Bronchial epithelial cell (primary cell): ENCODE measurements around the gene DNASE1L3. TPM values are rescaled to one million over a fixed set of nuclear protein-coding genes. Genes with fewer than 3 reads are reported as not detected.
A peak's percentile ranks its signal among the peaks of the same experiment; 100 is the strongest.

ENCODE experiments used
- DNase-seq: peaks from one replicate; pipeline ENCODE4 v3.0.0-alpha.2; 2010; ENCODE audit warnings: low read depth
- FAIRE-seq: peaks from 2 replicates; lab custom pipeline; 2011; peaks lifted over from hg19 to GRCh38; lab: Jason Lieb, UNC
- H3K27me3 ChIP-seq: 2 replicates; pipeline ENCODE4 v1.5.1; 2011; ENCODE audit warnings: low read length; ENCODE audit not compliant: control insufficient read depth, insufficient read depth
- H3K36me3 ChIP-seq: 2 replicates; pipeline ENCODE4 v1.5.1; 2011; ENCODE audit warnings: low read length; ENCODE audit not compliant: control insufficient read depth, insufficient read depth
- H3K4me3 ChIP-seq: 2 replicates; pipeline ENCODE4 v1.5.1; 2011; ENCODE audit warnings: mild to moderate bottlenecking, low read depth, low read length, control low read depth
- CTCF ChIP-seq: IDR thresholded peaks from 2 replicates; pipeline ENCODE4 v1.5.1; 2011; ENCODE audit warnings: mild to moderate bottlenecking, moderate library complexity, low read length, control low read depth, inconsistent platforms; ENCODE audit not compliant: insufficient read depth, severe bottlenecking
- total RNA-seq: library from RNA; depleted of rRNA; stranded (reverse); fragments of >200 nt; gene quantifications from 2 replicates; pipeline ENCODE4 v1.2.1, GENCODE V29; 2014

DNASE1L3 gene
- total RNA-seq, 1 donor from 2014 or later = not detected

GRCh38 chr3:58254144-58254543 is 43.4 kb upstream of the DNASE1L3 start:
- Histone ChIP-seq H3K36me3 (no peaks in the 10 kb centered on the region), H3K4me3 (no peak overlapping the region), H3K27me3 (no peaks in the 10 kb centered on the region)
- no peak for TF ChIP-seq CTCF
- FAIRE-seq (no peak), DNase-seq (no peak)

DNA sequence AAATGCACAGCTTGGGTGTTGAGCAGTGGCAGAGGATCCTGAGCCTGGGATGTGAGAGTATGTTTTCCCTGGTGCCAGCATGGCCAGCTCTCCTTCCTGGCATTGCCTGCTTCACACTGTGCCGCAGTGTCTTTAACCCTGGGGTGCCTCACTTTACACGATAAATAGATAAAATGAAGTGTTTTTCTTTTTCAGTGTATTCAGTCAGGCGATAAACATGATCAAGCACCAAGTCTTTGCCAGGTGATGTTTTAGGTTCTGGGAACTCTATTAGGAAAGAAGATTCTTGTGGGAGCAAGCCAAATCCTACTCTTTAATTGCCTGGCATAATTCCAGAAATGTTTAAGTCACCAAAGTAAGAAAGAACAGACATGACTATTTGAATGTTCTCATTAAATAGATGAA is 40.9 kb upstream of the DNASE1L3 start:
- Histone ChIP-seq H3K36me3 (no peaks in the 10 kb centered on the region), H3K27me3 (no peaks in the 10 kb centered on the region), H3K4me3 (no peak overlapping the region)
- no peak for FAIRE-seq
- TF ChIP-seq CTCF = no peak
- no peak for DNase-seq

- TF ChIP-seq CTCF = no peak
- DNase-seq (no peak), FAIRE-seq (no peak)
- H3K36me3 ChIP-seq = no peaks in the 10 kb centered on the region
- no peaks in the 10 kb centered on the region for H3K27me3 ChIP-seq
- H3K4me3 ChIP-seq = no peak overlapping the region
These were observed 39.4 kb upstream of the DNASE1L3 start for GRCh38 chr3:58250093-58250707.

GRCh38 chr3:58249358-58250092 is 38.8 kb upstream of the DNASE1L3 start:
- no peak for DNase-seq
- Histone ChIP-seq H3K4me3 (no peak overlapping the region), H3K27me3 (no peaks in the 10 kb centered on the region), H3K36me3 (no peaks in the 10 kb centered on the region)
- FAIRE-seq = no peak
- TF ChIP-seq CTCF = no peak

DNA sequence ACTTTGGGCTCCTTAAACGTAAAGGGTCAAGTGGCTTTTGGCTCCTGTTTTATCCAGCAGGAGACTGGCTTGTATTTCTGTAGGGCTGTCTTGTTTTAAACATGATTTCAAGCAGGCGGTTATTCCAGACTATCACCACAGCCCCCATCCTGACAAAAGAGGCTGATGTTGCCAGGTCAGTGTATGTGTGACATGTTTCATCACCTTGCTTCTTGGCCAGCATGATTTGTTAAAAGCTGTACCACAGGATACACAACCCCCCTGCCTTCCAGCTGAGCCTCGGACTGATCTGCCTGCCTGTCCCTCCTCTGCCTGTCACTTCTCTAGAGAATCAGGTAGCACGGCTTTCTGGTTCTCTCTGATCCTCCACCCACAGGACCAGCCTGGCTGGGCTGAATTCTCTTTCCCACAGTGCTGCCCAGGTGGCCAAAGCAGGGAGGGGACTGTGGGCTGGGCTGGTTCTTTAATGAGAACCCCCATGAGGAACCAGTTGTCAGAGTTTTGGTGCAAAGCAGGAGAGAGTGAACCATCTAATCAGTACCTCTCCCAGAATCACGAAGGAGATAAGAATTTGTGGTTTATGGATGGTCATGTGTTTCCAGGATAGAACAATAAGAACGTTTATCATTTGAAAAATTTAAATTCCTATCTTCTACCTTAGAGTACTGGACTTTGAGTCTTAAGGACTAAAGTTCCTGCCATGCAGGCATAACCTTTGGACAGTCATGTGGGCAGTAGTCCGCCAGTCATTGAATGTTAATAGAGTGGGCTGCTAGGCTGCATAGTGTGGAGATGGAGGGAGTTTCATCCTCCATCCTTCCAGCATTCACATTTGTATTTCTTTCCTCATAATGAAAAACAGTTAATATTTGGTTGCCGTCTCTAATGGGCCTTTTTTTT is 35.6 kb upstream of the DNASE1L3 start:
- Histone ChIP-seq H3K36me3 (no peaks in the 10 kb centered on the region), H3K4me3 (no peak overlapping the region), H3K27me3 (no peaks in the 10 kb centered on the region)
- TF ChIP-seq CTCF = no peak
- DNase-seq (no peak), FAIRE-seq (peak; percentile 52)
